HG03039 (cell line): ENCODE data around the gene SLC6A11.

Experiments used
- ATAC-seq: cut with Tn5 transposase; IDR thresholded peaks from one replicate; pipeline ENCODE4 v1.9.1; 2021; ENCODE audit warnings: mild to moderate bottlenecking, moderate library complexity; ENCODE audit not compliant: unreplicated experiment

Gene SLC6A11

DNA sequence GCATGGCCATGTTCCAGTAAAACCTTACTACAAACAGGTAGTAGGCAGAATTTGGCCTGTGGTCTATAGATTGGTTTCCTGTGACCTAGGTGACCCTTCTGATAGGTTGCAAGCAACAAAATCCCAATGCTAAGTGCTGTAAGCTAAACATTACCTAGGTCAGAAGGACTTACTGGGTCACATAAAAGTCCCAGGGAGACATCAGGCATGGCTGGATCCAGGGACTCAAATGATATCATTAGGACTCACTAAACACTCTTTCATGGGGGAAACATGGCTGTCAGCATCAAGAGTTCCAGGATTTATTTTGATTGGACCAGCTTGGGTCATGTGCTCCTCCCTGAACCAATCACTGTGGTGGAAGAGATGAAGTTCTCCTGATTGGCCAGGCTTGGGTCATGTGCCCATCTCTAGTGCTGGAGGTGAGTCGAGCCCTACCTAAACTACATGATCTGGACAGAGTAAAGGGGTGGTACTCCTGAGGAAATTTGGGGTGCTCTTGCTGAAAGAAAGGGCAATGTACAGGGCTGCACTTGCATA is 159.7 kb downstream of the SLC6A11 start:
- ATAC-seq, result no peak

- no peak for ATAC-seq
These were observed 160.7 kb downstream of the SLC6A11 start for GRCh38 chr3:10976770-10977169.

DNA sequence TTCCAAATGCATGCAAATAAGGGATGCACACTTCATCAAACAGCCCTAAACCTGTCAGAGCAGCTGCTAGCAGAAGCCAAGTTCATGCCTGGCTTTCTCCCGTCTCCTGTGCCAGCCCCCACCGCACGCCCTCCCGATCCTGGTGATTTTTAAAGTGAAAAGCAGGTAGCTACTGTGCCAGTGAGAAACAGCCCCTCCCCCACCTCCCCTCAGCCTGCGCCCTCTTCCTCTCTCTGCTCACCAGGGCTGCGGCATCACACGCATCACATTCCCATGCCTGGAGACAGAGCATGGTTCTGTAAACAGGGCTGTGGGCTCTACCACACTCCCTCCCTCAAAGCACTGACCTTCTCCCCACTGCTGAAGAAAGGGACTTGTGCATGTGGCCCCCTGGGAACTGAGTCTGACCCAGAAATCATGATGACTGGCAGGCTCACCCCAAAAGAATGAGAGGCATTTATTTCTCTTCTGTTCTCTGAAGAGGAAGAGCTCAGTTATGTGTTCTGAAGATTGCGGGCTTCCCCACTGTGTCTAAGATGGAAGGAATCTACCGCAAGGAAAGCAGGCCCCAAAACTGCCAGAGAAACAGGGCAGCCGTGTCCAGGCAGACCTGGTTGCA is 162.0 kb downstream of the SLC6A11 start:
- ATAC-seq, result no peak

- ATAC-seq, result no peak
These were observed 162.9 kb downstream of the SLC6A11 start for GRCh38 chr3:10978956-10979355.

DNA sequence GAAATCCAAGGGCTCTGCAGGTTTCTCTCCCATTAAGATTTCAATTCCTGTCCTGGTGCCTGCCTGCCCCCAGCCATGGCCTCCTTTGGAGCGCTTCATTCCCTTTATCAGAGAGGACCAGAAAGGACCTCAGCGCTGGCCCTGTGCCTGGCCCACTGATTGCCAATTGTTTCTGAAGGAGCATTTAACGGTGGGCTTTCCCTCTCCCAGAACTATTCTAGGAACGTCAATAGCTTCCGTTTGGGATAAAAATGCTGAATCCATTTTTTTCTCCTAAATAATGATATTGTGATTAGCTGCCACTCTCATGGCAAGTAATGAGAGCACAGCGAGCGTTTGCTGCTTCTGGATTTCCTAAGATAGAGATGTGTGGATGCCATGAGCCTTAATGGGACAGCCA is 164.3 kb downstream of the SLC6A11 start:
- no peak for ATAC-seq

DNA sequence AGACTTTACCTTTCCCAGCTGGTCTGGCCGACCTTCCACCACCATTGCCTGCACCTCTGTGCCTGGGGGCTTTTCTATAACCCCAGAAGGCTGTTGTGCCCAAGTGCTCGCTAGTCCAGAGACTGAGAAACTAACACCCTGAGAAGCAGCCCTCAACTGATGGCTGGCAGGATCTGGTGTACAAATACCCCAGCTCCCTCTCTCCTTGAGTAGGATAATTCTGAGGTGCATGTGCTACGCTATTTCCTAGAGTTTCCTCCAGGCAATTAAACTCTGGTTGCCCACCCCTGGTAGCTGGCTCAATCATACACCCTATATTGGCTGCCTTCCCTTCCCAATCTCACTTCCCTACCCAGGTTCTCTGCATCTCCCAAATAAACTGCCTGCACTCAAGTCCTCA is 165.0 kb downstream of the SLC6A11 start:
- ATAC-seq, result no peak

DNA sequence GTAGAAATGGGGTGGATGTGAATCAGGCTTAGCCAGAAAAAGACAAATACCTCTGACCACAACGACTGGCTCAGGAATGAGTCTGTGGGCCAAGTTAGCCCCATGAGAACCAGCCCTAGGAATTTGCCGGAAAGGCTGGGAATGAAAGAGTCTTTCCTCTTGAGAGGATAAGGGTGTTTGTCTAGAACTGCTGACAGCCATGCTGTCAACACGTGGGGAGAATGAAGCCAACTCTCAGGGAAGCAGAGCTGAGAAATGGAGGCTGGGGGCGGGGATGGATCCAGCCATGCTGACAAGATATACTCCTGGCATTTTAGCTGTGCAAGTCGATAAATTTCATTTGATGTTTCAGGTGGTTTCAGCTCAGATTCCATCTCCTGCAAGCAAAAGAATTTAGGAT is 165.9 kb downstream of the SLC6A11 start:
- ATAC-seq, result no peak

- ATAC-seq, result no peak
These were observed 166.8 kb downstream of the SLC6A11 start for GRCh38 chr3:10982782-10983181.

- ATAC-seq, result no peak
These were observed 167.3 kb downstream of the SLC6A11 start for GRCh38 chr3:10983219-10983916.

DNA sequence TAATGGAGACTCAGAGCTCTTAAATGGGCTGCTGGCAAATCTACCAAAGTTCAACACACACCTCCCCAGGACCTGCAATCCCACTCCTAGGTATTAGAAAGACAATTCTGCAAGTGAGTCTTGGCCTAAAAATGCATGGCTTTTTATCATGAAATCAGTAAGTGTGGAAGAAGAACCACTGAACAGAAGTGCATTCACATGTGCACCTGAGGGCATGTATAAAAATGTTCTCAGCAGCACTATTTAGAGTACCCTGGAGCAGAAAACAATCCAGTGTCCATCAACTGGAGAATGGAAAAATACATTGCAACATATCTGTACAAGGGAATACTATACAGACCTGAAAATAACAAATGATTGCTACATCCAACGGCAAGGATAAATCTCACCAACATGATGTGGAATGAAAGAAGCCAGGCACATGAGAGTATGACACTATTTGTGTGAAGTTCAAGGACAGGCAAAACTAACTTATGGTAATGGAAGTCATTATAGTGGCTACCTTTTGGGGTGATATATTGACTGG is 168.4 kb downstream of the SLC6A11 start:
- no peak for ATAC-seq

DNA sequence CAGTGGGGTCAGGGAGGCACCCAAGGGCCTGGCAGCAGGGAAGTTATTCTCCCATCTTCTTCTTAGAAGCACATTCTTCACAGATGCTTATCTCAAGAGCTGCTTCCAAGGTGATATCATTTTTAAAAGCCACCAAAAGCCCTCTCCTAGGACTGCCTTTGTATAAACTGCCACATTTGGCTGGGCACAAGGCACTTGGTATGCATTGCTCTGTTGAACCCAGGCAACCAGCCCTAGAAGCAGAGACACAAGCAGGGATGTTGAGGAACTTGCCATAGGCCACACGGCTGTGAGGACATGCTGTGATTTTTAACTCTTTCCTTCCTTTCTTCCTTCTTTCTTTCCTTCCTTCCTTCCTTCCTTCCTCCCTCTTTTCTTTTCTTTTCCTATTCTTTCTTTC is 169.2 kb downstream of the SLC6A11 start:
- ATAC-seq, result no peak

GRCh38 chr3:10986592-10986991 is 170.6 kb downstream of the SLC6A11 start:
- no peak for ATAC-seq

DNA sequence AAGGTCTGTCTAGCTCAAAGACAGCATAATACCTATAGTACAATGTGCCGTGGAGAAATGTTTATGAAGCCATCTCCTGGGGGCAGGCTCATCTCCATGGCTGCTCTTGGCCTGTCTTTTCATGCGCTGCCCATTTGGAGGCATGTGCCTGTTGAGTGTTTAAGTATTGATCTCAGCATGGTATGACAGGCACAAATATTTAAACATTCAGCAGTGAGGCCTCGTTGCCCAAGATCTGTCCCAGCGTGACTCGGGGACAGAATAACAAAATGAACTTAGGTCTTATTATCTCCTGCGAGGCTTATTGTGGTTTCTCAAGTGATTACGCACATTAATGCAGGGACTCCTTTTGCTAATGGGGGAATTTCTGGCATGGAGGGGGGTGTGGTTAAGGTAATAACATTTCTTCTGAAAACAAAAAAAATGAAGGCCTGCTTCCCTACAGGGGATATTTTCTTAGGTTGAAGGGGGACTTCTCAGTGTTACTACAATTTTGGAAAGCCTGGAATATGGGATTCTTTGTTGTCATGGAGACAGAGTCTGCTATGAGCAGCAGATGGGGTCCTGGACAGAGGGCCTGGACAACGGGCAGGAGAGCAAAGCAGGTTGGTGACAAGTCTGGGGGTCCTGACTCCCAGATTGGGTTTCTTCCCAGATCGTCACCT is 172.1 kb downstream of the SLC6A11 start:
- ATAC-seq, result no peak

- ATAC-seq, result no peak
These were observed 173.0 kb downstream of the SLC6A11 start for GRCh38 chr3:10988991-10989484.
